HEK293 (cell line): Measurements from ENCODE around the gene APC2.
A peak's percentile ranks its signal among the peaks of the same experiment; 100 is the strongest.

Experiments used
- GLI2 ChIP-seq: fragments of 450-650 bp; formaldehyde crosslinking; IDR thresholded peaks from 2 replicates; pipeline ENCODE4; 2017; ENCODE audit warnings: missing biosample characterization, missing genetic modification characterization, low read depth, borderline replicate concordance
- PBX3 ChIP-seq: sonication (generic); formaldehyde crosslinking; IDR thresholded peaks from 2 replicates; pipeline ENCODE4 v1.8.1; 2022; ENCODE audit warnings: mild to moderate bottlenecking, moderate library complexity, missing genetic modification reagents
- REST ChIP-seq: fragments of 450-650 bp; formaldehyde crosslinking; IDR thresholded peaks from 2 replicates; pipeline ENCODE4 v1.5.1; 2016; ENCODE audit warnings: missing biosample characterization, missing genetic modification characterization
- SP3 ChIP-seq: fragments of 450-650 bp; formaldehyde crosslinking; IDR thresholded peaks from 2 replicates; pipeline ENCODE4 v1.5.1; 2016; ENCODE audit warnings: missing biosample characterization, missing genetic modification characterization
- TRIM28 ChIP-seq: IDR thresholded peaks from 2 replicates; pipeline ENCODE4 v1.6.1; 2011; ENCODE audit warnings: low read length, control low read depth, borderline replicate concordance
- YY2 ChIP-seq: fragments of 450-650 bp; formaldehyde crosslinking; IDR thresholded peaks from 2 replicates; pipeline ENCODE4 v1.5.1; 2016; ENCODE audit warnings: missing biosample characterization, missing genetic modification characterization
- ZBTB17 ChIP-seq: fragments of 450-650 bp; formaldehyde crosslinking; IDR thresholded peaks from 2 replicates; pipeline ENCODE4 v1.5.1; 2016; ENCODE audit warnings: missing biosample characterization, missing genetic modification characterization
- ZBTB49 ChIP-seq: fragments of 450-650 bp; formaldehyde crosslinking; IDR thresholded peaks from 2 replicates; pipeline ENCODE4 v1.5.1; 2016; ENCODE audit warnings: missing biosample characterization, missing genetic modification characterization, low read depth
- ZNF112 ChIP-seq: fragments of 450-650 bp; formaldehyde crosslinking; IDR thresholded peaks from 2 replicates; pipeline ENCODE4 v1.5.0; 2017; ENCODE audit warnings: missing biosample characterization, missing genetic modification characterization
- ZNF148 ChIP-seq: fragments of 450-650 bp; formaldehyde crosslinking; IDR thresholded peaks from 2 replicates; pipeline ENCODE4 v1.5.0; 2017; ENCODE audit warnings: missing biosample characterization, missing genetic modification characterization, borderline replicate concordance
- ZNF157 ChIP-seq: fragments of 450-650 bp; formaldehyde crosslinking; IDR thresholded peaks from 2 replicates; pipeline ENCODE4 v1.5.1; 2016; ENCODE audit warnings: missing biosample characterization, missing genetic modification characterization
- ZNF175 ChIP-seq: fragments of 450-650 bp; formaldehyde crosslinking; IDR thresholded peaks from 2 replicates; pipeline ENCODE4 v1.5.1; 2016; ENCODE audit warnings: missing biosample characterization, missing genetic modification characterization
- ZNF223 ChIP-seq: fragments of 450-650 bp; formaldehyde crosslinking; IDR thresholded peaks from 2 replicates; pipeline ENCODE4 v1.5.1; 2016; ENCODE audit warnings: missing biosample characterization, missing genetic modification characterization
- ZNF23 ChIP-seq: fragments of 450-650 bp; formaldehyde crosslinking; IDR thresholded peaks from 2 replicates; pipeline ENCODE4 v1.5.1; 2016; ENCODE audit warnings: missing biosample characterization, missing genetic modification characterization, borderline replicate concordance
- ZNF366 ChIP-seq: fragments of 450-650 bp; formaldehyde crosslinking; conservative IDR thresholded peaks from 2 replicates; pipeline ENCODE4 v1.5.1; 2016; ENCODE audit warnings: missing biosample characterization, missing genetic modification characterization
- ZNF558 ChIP-seq: fragments of 450-650 bp; formaldehyde crosslinking; IDR thresholded peaks from 2 replicates; pipeline ENCODE4 v1.5.1; 2016; ENCODE audit warnings: missing biosample characterization, missing genetic modification characterization
- ZNF623 ChIP-seq: fragments of 450-650 bp; formaldehyde crosslinking; IDR thresholded peaks from 2 replicates; pipeline ENCODE4 v1.5.1; 2016; ENCODE audit warnings: missing biosample characterization, missing genetic modification characterization
- ZNF76 ChIP-seq: fragments of 450-650 bp; formaldehyde crosslinking; IDR thresholded peaks from 2 replicates; pipeline ENCODE4; 2016; ENCODE audit warnings: low read depth, missing biosample characterization, missing genetic modification characterization, borderline replicate concordance
- ZNF777 ChIP-seq: fragments of 450-650 bp; formaldehyde crosslinking; IDR thresholded peaks from 2 replicates; pipeline ENCODE4 v1.5.1; 2017; ENCODE audit warnings: missing biosample characterization, missing genetic modification characterization, borderline replicate concordance
- ZSCAN16 ChIP-seq: fragments of 450-650 bp; formaldehyde crosslinking; IDR thresholded peaks from 2 replicates; pipeline ENCODE4 v1.5.1; 2016; ENCODE audit warnings: missing biosample characterization, missing genetic modification characterization
- TF ChIP-seq, protein P1 (sequence below): fragments of 450-650 bp; formaldehyde crosslinking; IDR thresholded peaks from 2 replicates; pipeline ENCODE4 v1.5.1; 2016; ENCODE audit warnings: missing biosample characterization, missing genetic modification characterization
- TF ChIP-seq, protein P2 (sequence below): fragments of 450-650 bp; formaldehyde crosslinking; IDR thresholded peaks from 2 replicates; pipeline ENCODE4 v1.5.1; 2017; ENCODE audit warnings: missing biosample characterization, missing genetic modification characterization
- TF ChIP-seq, protein P3 (sequence below): fragments of 450-650 bp; formaldehyde crosslinking; IDR thresholded peaks from 2 replicates; pipeline ENCODE4 v1.5.1; 2016; ENCODE audit warnings: missing biosample characterization, missing genetic modification characterization, borderline replicate concordance

The APC2 gene

DNA sequence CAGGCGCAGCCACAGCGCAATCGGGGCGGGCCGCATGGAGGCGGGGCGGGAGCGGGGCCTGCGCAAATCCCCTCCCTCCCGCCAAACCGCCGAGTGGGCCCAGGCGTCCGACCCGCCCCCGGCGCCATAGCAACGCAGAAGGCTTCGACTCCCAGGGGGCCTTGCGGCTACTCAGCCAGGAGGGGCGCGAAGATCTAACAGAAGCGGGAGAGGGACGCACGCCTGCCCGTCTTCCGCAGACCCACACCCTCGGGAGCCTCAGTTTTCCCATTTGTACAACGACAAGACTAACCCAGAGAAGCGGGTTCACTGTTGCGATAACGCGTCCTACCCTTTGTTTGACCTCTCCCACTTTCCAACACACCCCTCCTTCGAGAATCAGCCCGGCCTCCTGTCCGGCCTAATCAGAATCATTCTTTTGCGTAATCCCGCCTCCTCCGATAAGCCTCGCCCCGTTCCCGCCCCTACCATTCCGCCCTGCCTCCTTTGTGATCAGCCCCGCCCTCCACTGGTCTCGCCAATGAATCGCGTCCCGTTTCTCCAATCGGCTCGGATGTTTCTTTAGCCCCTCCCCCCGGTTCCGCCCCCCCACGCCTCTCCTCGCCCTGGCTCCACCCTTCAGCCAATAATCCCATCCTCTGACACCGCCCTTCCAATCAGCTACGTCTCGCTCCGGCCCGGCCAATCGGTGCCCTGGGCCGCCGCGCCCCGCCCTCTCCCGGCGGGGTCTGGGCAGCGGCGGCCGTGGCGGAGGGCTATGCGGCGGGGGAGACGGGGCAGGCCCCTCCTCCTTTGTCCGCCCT is 40.6 kb downstream of the APC2 start, which contains the start of gene PCSK4 (continued):
- no peak for TF ChIP-seq ZNF777 (tag by site-specific recombination)
- TF ChIP-seq, protein P1, sequence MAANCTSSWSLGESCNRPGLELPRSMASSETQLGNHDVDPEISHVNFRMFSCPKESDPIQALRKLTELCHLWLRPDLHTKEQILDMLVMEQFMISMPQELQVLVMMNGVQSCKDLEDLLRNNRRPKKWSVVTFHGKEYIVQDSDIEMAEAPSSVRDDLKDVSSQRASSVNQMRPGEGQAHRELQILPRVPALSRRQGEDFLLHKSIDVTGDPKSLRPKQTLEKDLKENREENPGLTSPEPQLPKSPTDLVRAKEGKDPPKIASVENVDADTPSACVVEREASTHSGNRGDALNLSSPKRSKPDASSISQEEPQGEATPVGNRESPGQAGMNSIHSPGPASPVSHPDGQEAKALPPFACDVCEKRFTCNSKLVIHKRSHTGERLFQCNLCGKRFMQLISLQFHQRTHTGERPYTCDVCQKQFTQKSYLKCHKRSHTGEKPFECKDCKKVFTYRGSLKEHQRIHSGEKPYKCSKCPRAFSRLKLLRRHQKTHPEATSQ (tag by site-specific recombination), result no peak; the same call in 1 of the 2 replicates
- TF ChIP-seq PBX3 (CRISPR knock-in tag), result no peak
- no peak for TF ChIP-seq ZNF223 (tag by site-specific recombination)
- TF ChIP-seq ZNF623, result no peak
- TF ChIP-seq REST (tag by site-specific recombination), result no peak
- no peak for TF ChIP-seq ZSCAN16 (tag by site-specific recombination)
- TF ChIP-seq ZBTB49 (tag by site-specific recombination), result no peak
- no peak for TF ChIP-seq ZNF112 (tag by site-specific recombination)
- no peak for TF ChIP-seq ZNF23
- TF ChIP-seq GLI2, result no peak
- peak; percentile 95 for TF ChIP-seq ZNF76 (tag by site-specific recombination)
- no peak for TF ChIP-seq ZNF175 (tag by site-specific recombination)
- no peak for TF ChIP-seq YY2 (tag by site-specific recombination)
- peak; percentile 72; the same call in 1 of the 2 replicates for TF ChIP-seq ZBTB17 (tag by site-specific recombination)
- TF ChIP-seq ZNF157 (tag by site-specific recombination), result no peak
- no peak for TF ChIP-seq TRIM28
- TF ChIP-seq, protein P2, sequence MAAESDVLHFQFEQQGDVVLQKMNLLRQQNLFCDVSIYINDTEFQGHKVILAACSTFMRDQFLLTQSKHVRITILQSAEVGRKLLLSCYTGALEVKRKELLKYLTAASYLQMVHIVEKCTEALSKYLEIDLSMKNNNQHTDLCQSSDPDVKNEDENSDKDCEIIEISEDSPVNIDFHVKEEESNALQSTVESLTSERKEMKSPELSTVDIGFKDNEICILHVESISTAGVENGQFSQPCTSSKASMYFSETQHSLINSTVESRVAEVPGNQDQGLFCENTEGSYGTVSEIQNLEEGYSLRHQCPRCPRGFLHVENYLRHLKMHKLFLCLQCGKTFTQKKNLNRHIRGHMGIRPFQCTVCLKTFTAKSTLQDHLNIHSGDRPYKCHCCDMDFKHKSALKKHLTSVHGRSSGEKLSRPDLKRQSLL (tag by site-specific recombination), result no peak
- TF ChIP-seq ZNF366 (tag by site-specific recombination), result peak; percentile 80
- TF ChIP-seq ZNF558 (tag by site-specific recombination), result no peak
- TF ChIP-seq, protein P3, sequence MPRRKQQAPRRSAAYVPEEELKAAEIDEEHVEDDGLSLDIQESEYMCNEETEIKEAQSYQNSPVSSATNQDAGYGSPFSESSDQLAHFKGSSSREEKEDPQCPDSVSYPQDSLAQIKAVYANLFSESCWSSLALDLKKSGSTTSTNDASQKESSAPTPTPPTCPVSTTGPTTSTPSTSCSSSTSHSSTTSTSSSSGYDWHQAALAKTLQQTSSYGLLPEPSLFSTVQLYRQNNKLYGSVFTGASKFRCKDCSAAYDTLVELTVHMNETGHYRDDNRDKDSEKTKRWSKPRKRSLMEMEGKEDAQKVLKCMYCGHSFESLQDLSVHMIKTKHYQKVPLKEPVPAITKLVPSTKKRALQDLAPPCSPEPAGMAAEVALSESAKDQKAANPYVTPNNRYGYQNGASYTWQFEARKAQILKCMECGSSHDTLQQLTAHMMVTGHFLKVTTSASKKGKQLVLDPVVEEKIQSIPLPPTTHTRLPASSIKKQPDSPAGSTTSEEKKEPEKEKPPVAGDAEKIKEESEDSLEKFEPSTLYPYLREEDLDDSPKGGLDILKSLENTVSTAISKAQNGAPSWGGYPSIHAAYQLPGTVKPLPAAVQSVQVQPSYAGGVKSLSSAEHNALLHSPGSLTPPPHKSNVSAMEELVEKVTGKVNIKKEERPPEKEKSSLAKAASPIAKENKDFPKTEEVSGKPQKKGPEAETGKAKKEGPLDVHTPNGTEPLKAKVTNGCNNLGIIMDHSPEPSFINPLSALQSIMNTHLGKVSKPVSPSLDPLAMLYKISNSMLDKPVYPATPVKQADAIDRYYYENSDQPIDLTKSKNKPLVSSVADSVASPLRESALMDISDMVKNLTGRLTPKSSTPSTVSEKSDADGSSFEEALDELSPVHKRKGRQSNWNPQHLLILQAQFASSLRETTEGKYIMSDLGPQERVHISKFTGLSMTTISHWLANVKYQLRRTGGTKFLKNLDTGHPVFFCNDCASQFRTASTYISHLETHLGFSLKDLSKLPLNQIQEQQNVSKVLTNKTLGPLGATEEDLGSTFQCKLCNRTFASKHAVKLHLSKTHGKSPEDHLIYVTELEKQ, result no peak
- no peak for TF ChIP-seq ZNF148 (tag by site-specific recombination)
- TF ChIP-seq SP3 (tag by site-specific recombination), result peak; percentile 100
